Mammary epithelial cell (primary cell): ENCODE measurements around the gene MSANTD1.

ENCODE experiments used
- CTCF ChIP-seq, 2 donors: IDR thresholded peaks in 1 of 2; conservative IDR thresholded peaks in 1 of 2; 2 replicates each; pipeline ENCODE4 v1.5.1; 2011 to 2012; ENCODE audit warnings: inconsistent platforms in 2 of 2, low read length in 2 of 2, mild to moderate bottlenecking in 2 of 2, control low read depth in 1 of 2, low read depth in 1 of 2; ENCODE audit not compliant: insufficient read depth in 1 of 2; ENCODE audit errors: extremely low read depth in 1 of 2
- EZH2 ChIP-seq: IDR thresholded peaks from 2 replicates; pipeline ENCODE4 v1.6.1; 2012; ENCODE audit warnings: low read length, inconsistent platforms, borderline replicate concordance

GRCh38 chr4:3245676-3246075 is 3.3 kb upstream of the MSANTD1 start:
- TF ChIP-seq CTCF (conservative IDR thresholded peaks at IDR 0.05 in 1 of 2, IDR thresholded peaks at IDR 0.05 in 1 of 2; ENCODE audit: extremely low read depth in 1 of 2, insufficient read depth in 1 of 2, low read depth in 1 of 2, low read length in 2 of 2) = no peak
- TF ChIP-seq EZH2 = no peak
